Hepatocyte (in vitro differentiated cells): ENCODE measurements around the gene ANKRD44.

Experiments
- EZH2 ChIP-seq: fragments of 200-600 bp; sonication (generic); IDR thresholded peaks from 2 replicates; pipeline ENCODE4 v1.6.1; 2016; ENCODE audit warnings: antibody characterized with exemption, mild to moderate bottlenecking, borderline replicate concordance
- EZH2phosphoT487 ChIP-seq: fragments of 200-600 bp; sonication (generic); IDR thresholded peaks from one replicate; pipeline ENCODE4 v1.6.1; 2018; ENCODE audit warnings: antibody characterized with exemption, mild to moderate bottlenecking, low read depth, moderate library complexity; ENCODE audit not compliant: unreplicated experiment, severe bottlenecking

- TF ChIP-seq EZH2phosphoT487 (no peak), EZH2 (no peak)
Observed at GRCh38 chr2:197057959-197058358, 252.6 kb downstream of the ANKRD44 start.
